ENCODE measurements around the gene SAMD3. TPM values are rescaled to one million over a fixed set of nuclear protein-coding genes. Genes with fewer than 3 reads are reported as not detected.

SAMD3 gene
- total and polyA plus RNA-seq, 2 of the 13 experiments (the other 11 are each of a cell fraction or from before 2014, with no cell fraction given): not detected

- ATAC-seq (no peak), FAIRE-seq (no peak), DNase-seq (ENCODE audit: low spot score) (no peak)
- Histone ChIP-seq H3K79me2 (ENCODE audit: insufficient read depth, low read length) (no peaks in the 10 kb centered on the region), H3K36me3 (replicated peaks in 1 of 2; ENCODE audit: control insufficient read depth in 1 of 2, insufficient read depth in 2 of 2, low read length in 2 of 2) (no peaks in the 10 kb centered on the region), H3K4me3 (replicated peaks in 1 of 3; ENCODE audit: insufficient read depth in 1 of 3, low read depth in 2 of 3, low read length in 3 of 3) (no peak overlapping the region), H3K9me3 (ENCODE audit: low read length) (no peaks in the 10 kb centered on the region), H3K4me2 (ENCODE audit: low read depth, low read length) (no peak overlapping the region), H3K9ac (ENCODE audit: insufficient read depth, low read depth, low read length) (no peak overlapping the region), H3K27ac (ENCODE audit: extremely low read length, insufficient read depth, low read length) (no peak overlapping the region), H3K4me1 (ENCODE audit: insufficient read depth, low read length) (no peaks in the 10 kb centered on the region), H2AFZ (ENCODE audit: low read length) (no peak overlapping the region), H3K27me3 (ENCODE audit: control insufficient read depth in 1 of 2, insufficient read depth in 2 of 2, low read length in 2 of 2) (no peaks in the 10 kb centered on the region), H4K20me1 (ENCODE audit: insufficient read depth, low read length) (no peaks in the 10 kb centered on the region)
- ChIA-PET CTCF (ENCODE audit: low intra/inter-chr PET ratio, low total read pairs) (no interaction called here), POLR2A (no interaction called here)
- no TSS peak for BruUV-seq (replicated peaks)
- TF ChIP-seq SMAD1 (CRISPR knock-in tag; IDR thresholded peaks at IDR 0.05; ENCODE audit: borderline replicate concordance, low read depth) (no peak), ZBTB42 (CRISPR knock-in tag; IDR thresholded peaks at IDR 0.05) (no peak), ZNF44 (CRISPR knock-in tag; IDR thresholded peaks at IDR 0.05) (no peak), ZNF354B (CRISPR knock-in tag; IDR thresholded peaks at IDR 0.05) (no peak), TRIM24 (CRISPR knock-in tag; IDR thresholded peaks at IDR 0.05) (no peak), ZNF34 (CRISPR knock-in tag; IDR thresholded peaks at IDR 0.05; ENCODE audit: borderline replicate concordance) (no peak), TCF12 (IDR thresholded peaks at IDR 0.05) (no peak), TCF12 (CRISPR knock-in tag; IDR thresholded peaks at IDR 0.05) (no peak), ZNF407 (CRISPR knock-in tag; IDR thresholded peaks at IDR 0.05; ENCODE audit: not compliant biosample characterization) (no peak), TBL1XR1 (IDR thresholded peaks at IDR 0.05; ENCODE audit: borderline replicate concordance, low read length, partially characterized antibody) (no peak)
- intact Hi-C loops (cut with micrococcal nuclease; ENCODE audit: unreplicated experiment): loop anchor here (10.0 kb wide), 1 partner anchor 155 kb away; no protein-coding TSS in a partner anchor
- WGBS (ENCODE audit: low lambda C conversion rate): 49% methylated on average over 6 of the region's 6 CpGs
- in situ Hi-C loops (cut with HindIII; ENCODE audit: extremely low pct_ligation_motif_present, low pct_unique_long_range_greater_than_20kb): no loop called here
Observed at GRCh38 chr6:130129762-130130246, 92.9 kb downstream of the SAMD3 start.
